ENCODE results near the gene RPS25.
"Not testable (repeated sequence)": the region's sequence is repeated elsewhere in the genome, so short reads cannot be mapped to it uniquely, and the experiment has no call there.

Gene RPS25

GRCh38 chr11:119038884-119039283 is 20.7 kb upstream of the RPS25 start:
- DNase-seq: no peak

GRCh38 chr11:119034813-119035212 is 16.7 kb upstream of the RPS25 start:
- no peak for DNase-seq

GRCh38 chr11:119033421-119033820 is 15.3 kb upstream of the RPS25 start:
- not testable (repeated sequence) for DNase-seq

- no peak for DNase-seq
Measured at GRCh38 chr11:119031912-119032280, 13.8 kb upstream of the RPS25 start.

- peak; percentile 97 for DNase-seq
Measured at GRCh38 chr11:119030329-119031047, 12.3 kb upstream of the RPS25 start, which contains the start of gene SLC37A4. Gene SLC37A4, minus strand, starts transcription at chr11:119030877.

GRCh38 chr11:119030029-119030328 is 11.8 kb upstream of the RPS25 start:
- no peak for DNase-seq

- DNase-seq: no peak
Measured at GRCh38 chr11:119029340-119030028, 11.3 kb upstream of the RPS25 start.

GRCh38 chr11:119029069-119029339 is 10.9 kb upstream of the RPS25 start:
- DNase-seq: no peak

GRCh38 chr11:119028346-119029068 is 10.4 kb upstream of the RPS25 start:
- no peak for DNase-seq

- DNase-seq: no peak
Measured at GRCh38 chr11:119027561-119028345, 9.6 kb upstream of the RPS25 start.

- no peak for DNase-seq
Measured at GRCh38 chr11:119026970-119027369, 8.8 kb upstream of the RPS25 start.

- no peak for DNase-seq
Measured at GRCh38 chr11:119025978-119026766, 8.0 kb upstream of the RPS25 start.

- DNase-seq: no peak
Measured at GRCh38 chr11:119025541-119025940, 7.4 kb upstream of the RPS25 start.

- DNase-seq: no peak
Measured at GRCh38 chr11:119025099-119025473, 6.9 kb upstream of the RPS25 start.

GRCh38 chr11:119024430-119025098 is 6.4 kb upstream of the RPS25 start:
- no peak for DNase-seq

GRCh38 chr11:119023741-119024140 is 5.6 kb upstream of the RPS25 start:
- peak; percentile 49 for DNase-seq

- DNase-seq: no peak
Measured at GRCh38 chr11:119021631-119022030, 3.5 kb upstream of the RPS25 start.

GRCh38 chr11:119019996-119020395 is 1.9 kb upstream of the RPS25 start:
- DNase-seq: no peak

- DNase-seq: not testable (repeated sequence)
Measured at GRCh38 chr11:119017377-119017776, 766 bp downstream of the RPS25 start.

GRCh38 chr11:119016216-119017009 is 1.7 kb downstream of the RPS25 start:
- no peak for DNase-seq

GRCh38 chr11:119015054-119015611 is 3.0 kb downstream of the RPS25 start:
- peak; percentile 28 for DNase-seq
